Measurements from ENCODE around the gene TMBIM6. TPM values are rescaled to one million over a fixed set of nuclear protein-coding genes. Genes with fewer than 3 reads are reported as not detected.

TMBIM6 gene
- total and polyA plus RNA-seq, 9 of the 15 experiments (the other 6 are each of a cell fraction or from before 2014, with no cell fraction given), result 147 to 1,288 (median 352) TPM

- TF ChIP-seq HMGXB4 (CRISPR knock-in tag; IDR thresholded peaks at IDR 0.05) (0 out of 2 replicates have a peak, but pooled peaks have one; percentile 61), TCF7 (IDR thresholded peaks at IDR 0.05; ENCODE audit: borderline replicate concordance) (0 out of 2 replicates have a peak, but pooled peaks have one; percentile 45), EP300 (IDR thresholded peaks at IDR 0.05; ENCODE audit: low read length) (0 out of 2 replicates have a peak, but pooled peaks have one; percentile 8), CREM (IDR thresholded peaks at IDR 0.05; ENCODE audit: low read depth) (peak; percentile 82), L3MBTL2 (IDR thresholded peaks at IDR 0.05) (peak; percentile 81), ZC3H4 (CRISPR knock-in tag; IDR thresholded peaks at IDR 0.05; ENCODE audit: borderline replicate concordance) (peak; percentile 54; the same call in 1 of the 2 replicates), RNF2 (IDR thresholded peaks at IDR 0.05) (peak; percentile 35; the same call in 1 of the 2 replicates), GTF2F1 (IDR thresholded peaks at IDR 0.05; ENCODE audit: low read depth, low read length) (0 out of 2 replicates have a peak, but pooled peaks have one; percentile 25), GABPB1 (CRISPR knock-in tag; IDR thresholded peaks at IDR 0.05) (peak; percentile 13; the same call in 1 of the 2 replicates), CXXC5 (CRISPR knock-in tag; IDR thresholded peaks at IDR 0.05) (peak; percentile 35), SOX6 (IDR thresholded peaks at IDR 0.05) (0 out of 2 replicates have a peak, but pooled peaks have one; percentile 10), TAF1 (IDR thresholded peaks at IDR 0.05; ENCODE audit: control insufficient read depth, extremely low read depth, insufficient read depth, low read length, severe bottlenecking) (peak; percentile 65), UBTF (IDR thresholded peaks at IDR 0.05; ENCODE audit: borderline replicate concordance in 1 of 2, low read depth in 2 of 2, low read length in 2 of 2) (peak; percentile 74 to 81; a peak in 3 of 4 replicates), ZKSCAN1 (IDR thresholded peaks at IDR 0.05; ENCODE audit: low read depth, low read length) (0 out of 2 replicates have a peak, but pooled peaks have one; percentile 10), HBP1 (CRISPR knock-in tag; IDR thresholded peaks at IDR 0.05) (no peak), TEAD1 (CRISPR knock-in tag; IDR thresholded peaks at IDR 0.05) (peak in 1 of 2 experiments; percentile 78; a peak in 2 of 4 replicates), RCOR1 (IDR thresholded peaks at IDR 0.05; ENCODE audit: borderline replicate concordance in 1 of 2, low read depth in 2 of 2, low read length in 2 of 2) (0 out of 4 replicates have a peak, but pooled peaks of 1 of the 2 experiments have one; percentile 17), NFXL1 (CRISPR knock-in tag; IDR thresholded peaks at IDR 0.05) (no peak), FOXP4 (CRISPR knock-in tag; IDR thresholded peaks at IDR 0.05; ENCODE audit: borderline replicate concordance) (peak; percentile 67; the same call in 1 of the 2 replicates)
These were observed 694 bp downstream of the TMBIM6 start (continued) for GRCh38 chr12:49741882-49742620.

All from K562 (cell line).